HepG2 (cell line): ENCODE measurements around the gene GPS1. TPM values are rescaled to one million over a fixed set of nuclear protein-coding genes. Genes with fewer than 3 reads are reported as not detected.
A peak's percentile ranks its signal among the peaks of the same experiment; 100 is the strongest.

ENCODE experiments used
- BORCS8-MEF2B ChIP-seq: sonication (generic); formaldehyde crosslinking; IDR thresholded peaks from 2 replicates; pipeline ENCODE4 v1.8.0; 2022; ENCODE audit warnings: mild to moderate bottlenecking, missing genetic modification reagents
- HDAC1 ChIP-seq: sonication (generic); formaldehyde crosslinking; IDR thresholded peaks from 2 replicates; pipeline ENCODE4 v1.5.1; 2020; ENCODE audit warnings: mild to moderate bottlenecking, missing genetic modification reagents
- KLF6 ChIP-seq: IDR thresholded peaks from 2 replicates; pipeline ENCODE4 v1.8.0; 2016; ENCODE audit warnings: missing biosample characterization, missing genetic modification reagents
- LRRFIP1 ChIP-seq: sonication (generic); formaldehyde crosslinking; conservative IDR thresholded peaks from 2 replicates; pipeline ENCODE4 v1.4.0; 2020; ENCODE audit warnings: missing genetic modification reagents
- RBM39 ChIP-seq: fragments of 200-400 bp; formaldehyde crosslinking; IDR thresholded peaks from one replicate; pipeline ENCODE4 v1.6.1; 2018; ENCODE audit warnings: antibody characterized with exemption, mild to moderate bottlenecking, low read depth, low read length; ENCODE audit not compliant: poor library complexity, severe bottlenecking
- SIN3B ChIP-seq: fragments of 150-350 bp; IDR thresholded peaks from 2 replicates; pipeline ENCODE4 v1.6.1; 2014; ENCODE audit warnings: low read length
- ZBTB21 ChIP-seq: sonication (generic); formaldehyde crosslinking; IDR thresholded peaks from 2 replicates; pipeline ENCODE4 v1.4.0; 2020; ENCODE audit warnings: missing genetic modification reagents
- ZEB1 ChIP-seq: IDR thresholded peaks from 2 replicates; pipeline ENCODE4 v1.6.1; 2012; ENCODE audit warnings: mild to moderate bottlenecking, low read depth, inconsistent platforms; ENCODE audit not compliant: insufficient replicate concordance
- ZIK1 ChIP-seq: sonication (generic); formaldehyde crosslinking; IDR thresholded peaks from 2 replicates; pipeline ENCODE4 v1.5.0; 2020; ENCODE audit warnings: mild to moderate bottlenecking, low read depth, missing genetic modification reagents, borderline replicate concordance
- ZNF556 ChIP-seq: sonication (generic); formaldehyde crosslinking; IDR thresholded peaks from 2 replicates; pipeline ENCODE4 v1.4.0; 2020; ENCODE audit warnings: mild to moderate bottlenecking, missing genetic modification reagents, borderline replicate concordance
- ZNF562 ChIP-seq: sonication (generic); formaldehyde crosslinking; IDR thresholded peaks from 2 replicates; pipeline ENCODE4 v1.8.0; 2022; ENCODE audit warnings: missing genetic modification reagents, borderline replicate concordance
- polyA plus RNA-seq, 8 experiments: library from polyadenylated mRNA; depleted of rRNA in 3 of 8; stranded (reverse) in 7 of 8; unstranded in 1 of 8; fragments of >200 nt; fragmentation: Illumina TruSeq in 4 of 8; extraction: Trizol in 4 of 8; gene quantifications; 2 replicates each; pipeline versions ENCODE4 v1.2.1 to v1.2.3, GENCODE V29; 2011 to 2016; ENCODE audit warnings: low read depth in 4 of 8, missing spikeins in 1 of 8, mixed read lengths in 1 of 8; ENCODE audit not compliant: insufficient read depth in 1 of 8
- total RNA-seq, 5 experiments: library from RNA; depleted of rRNA; stranded (reverse); fragments of >200 nt; fragmentation: Illumina TruSeq; extraction: Trizol; gene quantifications; 2 replicates each; pipeline ENCODE4 v1.2.3, GENCODE V29; 2016; ENCODE audit warnings: low read depth in 1 of 5
- TF ChIP-seq, protein P1 (sequence below): sonication (generic); formaldehyde crosslinking; IDR thresholded peaks from 2 replicates; pipeline ENCODE4 v1.4.0; 2020; ENCODE audit warnings: missing genetic modification reagents

Gene GPS1
- total and polyA plus RNA-seq, 2 of the 13 experiments (the other 11 are each of a cell fraction or from before 2014, with no cell fraction given), result 124 to 128 TPM

GRCh38 chr17:82021107-82021899 is 30.4 kb upstream of the GPS1 start (continued):
- TF ChIP-seq, protein P1, sequence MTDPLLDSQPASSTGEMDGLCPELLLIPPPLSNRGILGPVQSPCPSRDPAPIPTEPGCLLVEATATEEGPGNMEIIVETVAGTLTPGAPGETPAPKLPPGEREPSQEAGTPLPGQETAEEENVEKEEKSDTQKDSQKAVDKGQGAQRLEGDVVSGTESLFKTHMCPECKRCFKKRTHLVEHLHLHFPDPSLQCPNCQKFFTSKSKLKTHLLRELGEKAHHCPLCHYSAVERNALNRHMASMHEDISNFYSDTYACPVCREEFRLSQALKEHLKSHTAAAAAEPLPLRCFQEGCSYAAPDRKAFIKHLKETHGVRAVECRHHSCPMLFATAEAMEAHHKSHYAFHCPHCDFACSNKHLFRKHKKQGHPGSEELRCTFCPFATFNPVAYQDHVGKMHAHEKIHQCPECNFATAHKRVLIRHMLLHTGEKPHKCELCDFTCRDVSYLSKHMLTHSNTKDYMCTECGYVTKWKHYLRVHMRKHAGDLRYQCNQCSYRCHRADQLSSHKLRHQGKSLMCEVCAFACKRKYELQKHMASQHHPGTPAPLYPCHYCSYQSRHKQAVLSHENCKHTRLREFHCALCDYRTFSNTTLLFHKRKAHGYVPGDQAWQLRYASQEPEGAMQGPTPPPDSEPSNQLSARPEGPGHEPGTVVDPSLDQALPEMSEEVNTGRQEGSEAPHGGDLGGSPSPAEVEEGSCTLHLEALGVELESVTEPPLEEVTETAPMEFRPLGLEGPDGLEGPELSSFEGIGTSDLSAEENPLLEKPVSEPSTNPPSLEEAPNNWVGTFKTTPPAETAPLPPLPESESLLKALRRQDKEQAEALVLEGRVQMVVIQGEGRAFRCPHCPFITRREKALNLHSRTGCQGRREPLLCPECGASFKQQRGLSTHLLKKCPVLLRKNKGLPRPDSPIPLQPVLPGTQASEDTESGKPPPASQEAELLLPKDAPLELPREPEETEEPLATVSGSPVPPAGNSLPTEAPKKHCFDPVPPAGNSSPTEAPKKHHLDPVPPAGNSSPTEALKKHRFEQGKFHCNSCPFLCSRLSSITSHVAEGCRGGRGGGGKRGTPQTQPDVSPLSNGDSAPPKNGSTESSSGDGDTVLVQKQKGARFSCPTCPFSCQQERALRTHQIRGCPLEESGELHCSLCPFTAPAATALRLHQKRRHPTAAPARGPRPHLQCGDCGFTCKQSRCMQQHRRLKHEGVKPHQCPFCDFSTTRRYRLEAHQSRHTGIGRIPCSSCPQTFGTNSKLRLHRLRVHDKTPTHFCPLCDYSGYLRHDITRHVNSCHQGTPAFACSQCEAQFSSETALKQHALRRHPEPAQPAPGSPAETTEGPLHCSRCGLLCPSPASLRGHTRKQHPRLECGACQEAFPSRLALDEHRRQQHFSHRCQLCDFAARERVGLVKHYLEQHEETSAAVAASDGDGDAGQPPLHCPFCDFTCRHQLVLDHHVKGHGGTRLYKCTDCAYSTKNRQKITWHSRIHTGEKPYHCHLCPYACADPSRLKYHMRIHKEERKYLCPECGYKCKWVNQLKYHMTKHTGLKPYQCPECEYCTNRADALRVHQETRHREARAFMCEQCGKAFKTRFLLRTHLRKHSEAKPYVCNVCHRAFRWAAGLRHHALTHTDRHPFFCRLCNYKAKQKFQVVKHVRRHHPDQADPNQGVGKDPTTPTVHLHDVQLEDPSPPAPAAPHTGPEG, result no peak; the same call in 1 of the 2 replicates
- TF ChIP-seq ZNF556 (CRISPR knock-in tag) (no peak), ZNF562 (CRISPR knock-in tag) (no peak), SIN3B (peak; percentile 32; the same call in 1 of the 2 replicates), LRRFIP1 (CRISPR knock-in tag) (no peak), HDAC1 (CRISPR knock-in tag) (peak; percentile 77), ZIK1 (CRISPR knock-in tag) (0 out of 2 replicates have a peak, but pooled peaks have one; percentile 71), ZEB1 (peak; percentile 61), BORCS8-MEF2B (CRISPR knock-in tag) (no peak), ZBTB21 (CRISPR knock-in tag) (no peak), KLF6 (CRISPR knock-in tag) (peak; percentile 39; the same call in 1 of the 2 replicates), RBM39 (peak; percentile 42)
